ENCODE results near the gene PTH2R. TPM values are rescaled to one million over a fixed set of nuclear protein-coding genes. Genes with fewer than 3 reads are reported as not detected.
"Not testable (repeated sequence)": the region's sequence is repeated elsewhere in the genome, so short reads cannot be mapped to it uniquely, and the experiment has no call there.

Gene PTH2R
- polyA plus RNA-seq, 5 donors, result 0.10 to 0.37 (median 0.17) TPM; not detected in 1

DNA sequence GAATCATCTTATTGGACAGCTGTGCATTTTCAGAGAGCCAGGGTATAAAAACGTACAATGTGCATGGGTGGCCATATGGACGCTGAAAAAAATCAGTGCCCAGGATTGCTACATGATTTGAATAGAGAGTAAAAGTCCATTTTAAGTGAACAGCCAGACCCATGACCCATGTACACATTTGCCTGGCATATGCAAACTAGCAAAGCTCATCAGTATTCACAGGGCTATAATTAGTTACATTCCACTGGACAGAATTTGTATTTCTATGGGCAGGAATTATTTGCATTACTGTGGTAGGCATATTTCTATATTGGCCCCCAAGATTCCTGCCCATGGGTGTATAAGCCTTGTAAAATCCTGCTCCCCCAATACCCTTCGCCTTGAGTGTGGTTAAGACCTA, 78.8 kb downstream of the PTH2R start:
- DNase-seq, result no peak

DNA sequence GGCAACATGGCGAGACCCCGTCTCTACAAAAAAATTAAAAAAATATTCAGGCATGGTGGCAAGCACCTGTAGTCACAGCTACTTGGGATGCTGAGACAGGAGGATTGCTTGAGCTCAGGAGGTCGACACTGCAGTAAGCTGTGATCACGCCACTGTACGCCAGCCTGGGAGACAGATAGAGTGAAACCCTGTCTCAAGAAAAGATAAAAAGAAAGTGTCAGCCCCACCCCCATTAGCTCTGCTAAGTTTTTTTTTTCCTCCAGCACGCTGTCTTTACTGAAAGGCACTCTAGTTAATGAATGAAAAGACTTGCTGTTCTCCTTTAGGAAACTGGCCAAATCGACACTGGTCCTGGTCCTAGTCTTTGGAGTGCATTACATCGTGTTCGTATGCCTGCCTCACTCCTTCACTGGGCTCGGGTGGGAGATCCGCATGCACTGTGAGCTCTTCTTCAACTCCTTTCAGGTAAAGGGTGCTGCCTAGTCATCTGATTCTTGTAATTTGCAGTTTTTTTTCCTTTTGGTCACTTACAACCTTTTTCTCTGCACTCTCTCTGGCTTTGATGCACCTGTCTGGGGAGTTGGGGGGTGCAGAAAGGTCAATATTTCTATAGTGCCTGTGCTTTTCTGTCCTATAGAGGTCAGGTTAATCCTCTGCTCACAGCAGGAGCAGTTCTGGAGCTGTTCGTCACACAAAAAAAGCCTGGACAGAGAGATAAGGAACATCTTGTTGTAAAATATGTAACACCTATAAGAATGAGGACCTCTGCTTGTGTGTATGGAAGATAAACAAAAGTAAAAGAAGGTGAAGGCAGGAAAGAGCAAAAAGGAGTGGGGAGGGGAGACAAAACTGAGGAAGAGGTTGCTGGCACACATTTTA, 82.3 kb downstream of the PTH2R start:
- DNase-seq, result no peak

GRCh38 chr2:208489687-208490086, 83.1 kb downstream of the PTH2R start:
- DNase-seq, result no peak

DNA sequence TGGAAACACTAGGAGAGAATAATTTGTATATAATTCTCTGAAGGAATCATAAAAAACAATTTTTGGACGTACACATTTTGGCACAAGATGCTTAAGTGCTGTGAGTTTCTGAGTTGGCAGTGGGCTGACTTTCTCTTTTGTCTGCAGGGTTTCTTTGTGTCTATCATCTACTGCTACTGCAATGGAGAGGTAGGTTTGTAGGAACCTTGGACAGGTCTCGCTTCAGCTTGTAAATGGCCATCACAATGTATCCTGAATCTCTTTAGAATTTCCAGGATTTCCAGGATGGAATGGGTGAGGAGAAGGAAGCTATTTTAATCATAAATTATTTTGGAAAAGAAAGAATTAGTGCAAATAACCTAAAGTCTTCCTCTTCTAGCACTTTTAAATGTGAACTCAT, 83.9 kb downstream of the PTH2R start:
- no peak for DNase-seq

- no peak for DNase-seq
Measured at GRCh38 chr2:208491641-208492040, 85.0 kb downstream of the PTH2R start.

- DNase-seq, result no peak
Measured at GRCh38 chr2:208492069-208492468, 85.5 kb downstream of the PTH2R start.

DNA sequence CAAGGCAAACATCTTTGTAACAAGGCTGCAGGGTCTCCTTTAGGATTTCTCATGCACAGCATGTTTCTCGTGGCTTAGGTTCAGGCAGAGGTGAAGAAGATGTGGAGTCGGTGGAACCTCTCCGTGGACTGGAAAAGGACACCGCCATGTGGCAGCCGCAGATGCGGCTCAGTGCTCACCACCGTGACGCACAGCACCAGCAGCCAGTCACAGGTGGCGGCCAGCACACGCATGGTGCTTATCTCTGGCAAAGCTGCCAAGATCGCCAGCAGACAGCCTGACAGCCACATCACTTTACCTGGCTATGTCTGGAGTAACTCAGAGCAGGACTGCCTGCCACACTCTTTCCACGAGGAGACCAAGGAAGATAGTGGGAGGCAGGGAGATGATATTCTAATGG, 86.6 kb downstream of the PTH2R start:
- no peak for DNase-seq

DNA sequence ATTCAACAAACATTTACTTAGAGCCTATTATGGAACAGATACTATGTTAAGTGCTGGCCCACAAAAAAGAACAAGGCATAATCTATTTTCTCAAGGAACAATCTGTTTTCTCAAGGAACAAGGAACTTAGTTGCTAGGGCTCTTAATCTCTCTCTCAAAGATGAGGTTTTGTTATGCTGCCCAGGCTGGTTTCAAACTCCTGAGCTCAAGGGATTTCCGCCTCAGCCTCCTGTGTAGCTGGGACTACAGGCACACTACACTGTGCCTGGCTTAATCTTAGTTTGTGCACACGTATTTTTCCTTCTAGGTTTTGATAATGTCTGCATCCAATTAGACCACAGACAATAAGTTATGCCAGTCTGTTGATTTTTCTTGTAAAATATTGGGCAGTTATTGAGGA, 89.5 kb downstream of the PTH2R start:
- DNase-seq, result no peak

- no peak for DNase-seq
Measured at GRCh38 chr2:208501206-208501605, 94.6 kb downstream of the PTH2R start.

GRCh38 chr2:208502288-208502687, 95.7 kb downstream of the PTH2R start:
- no peak for DNase-seq

DNA sequence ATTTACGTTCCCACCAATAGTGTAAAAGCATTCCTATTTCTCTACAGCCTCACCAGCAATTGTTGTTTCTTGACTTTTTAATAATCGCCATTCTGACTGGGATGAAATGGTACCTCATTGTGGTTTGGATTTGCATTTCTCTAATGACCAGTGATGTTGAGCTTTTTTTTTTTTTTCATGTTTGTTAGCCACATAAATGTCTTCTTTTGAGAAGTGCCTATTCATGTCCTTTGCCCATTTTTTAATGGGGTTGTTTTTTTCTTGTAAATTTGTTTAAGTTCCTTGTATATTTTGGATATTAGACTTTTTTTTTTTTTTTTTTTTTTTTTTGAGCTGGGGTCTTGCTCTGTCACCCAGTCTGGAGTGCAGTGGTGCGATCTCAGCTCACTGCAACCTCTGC, 98.8 kb downstream of the PTH2R start:
- DNase-seq, result not testable (repeated sequence)

DNA sequence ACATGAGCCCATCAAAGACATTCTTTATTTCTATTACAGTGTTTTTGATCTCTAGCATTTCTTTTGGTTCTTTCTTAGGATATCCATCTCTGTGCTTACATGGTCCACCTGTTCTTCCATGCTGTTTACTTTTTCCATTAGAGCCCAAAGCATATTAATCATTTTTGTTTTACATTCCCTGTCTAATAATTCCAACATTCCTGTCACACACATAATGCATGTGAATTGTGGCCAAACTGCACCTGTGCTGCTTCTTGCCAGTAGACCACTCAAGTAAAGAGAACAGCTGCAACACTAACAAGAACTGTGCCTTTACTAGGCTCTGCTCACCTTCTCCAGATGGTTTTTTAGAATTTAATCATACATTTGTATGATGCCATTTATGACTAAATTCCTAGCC, 103.0 kb downstream of the PTH2R start:
- DNase-seq, result no peak

DNA sequence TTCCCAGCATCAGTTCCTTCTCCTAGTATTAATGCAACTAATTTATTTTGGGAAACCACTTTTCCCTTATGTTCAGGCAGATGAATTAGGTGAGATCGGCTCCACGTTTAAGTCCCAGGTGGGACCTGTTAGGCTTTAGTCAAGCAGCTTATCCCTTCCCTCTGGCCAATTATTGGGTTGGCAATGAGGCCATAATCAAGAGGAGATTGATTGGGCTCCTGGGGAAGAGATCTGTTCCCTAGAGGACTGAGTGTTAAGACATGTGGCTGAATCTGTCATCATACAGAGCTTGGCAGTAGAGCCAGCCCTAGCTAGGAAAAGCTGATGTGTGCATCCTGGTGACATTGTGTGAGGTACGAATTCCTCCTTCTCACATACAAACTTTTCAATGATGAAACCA, 104.4 kb downstream of the PTH2R start:
- DNase-seq, result no peak

GRCh38 chr2:208511573-208511972, 105.0 kb downstream of the PTH2R start:
- no peak for DNase-seq

- no peak for DNase-seq
Measured at GRCh38 chr2:208515099-208515498, 108.5 kb downstream of the PTH2R start.

DNA sequence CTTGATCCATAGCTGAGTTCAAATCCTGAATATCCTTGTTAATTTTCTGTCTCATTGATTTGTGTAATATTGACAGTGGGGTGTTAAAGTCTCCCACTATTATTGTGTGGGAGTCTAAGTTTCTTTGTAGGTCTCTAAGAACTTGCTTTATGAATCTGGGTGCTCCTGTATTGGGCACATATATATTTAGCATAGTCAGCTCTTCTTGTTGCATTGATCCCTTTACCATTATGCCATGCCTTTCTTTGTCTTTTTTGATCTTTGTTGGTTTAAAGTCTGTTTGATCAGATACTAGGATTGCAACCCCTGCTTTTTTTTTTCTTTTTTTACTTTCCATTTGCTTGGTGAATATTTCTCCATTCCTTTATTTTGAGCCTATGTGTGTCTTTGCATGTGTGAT, 116.5 kb downstream of the PTH2R start:
- not testable (repeated sequence) for DNase-seq

- DNase-seq, result not testable (repeated sequence)
Measured at GRCh38 chr2:208525165-208525564, 118.6 kb downstream of the PTH2R start.

DNA sequence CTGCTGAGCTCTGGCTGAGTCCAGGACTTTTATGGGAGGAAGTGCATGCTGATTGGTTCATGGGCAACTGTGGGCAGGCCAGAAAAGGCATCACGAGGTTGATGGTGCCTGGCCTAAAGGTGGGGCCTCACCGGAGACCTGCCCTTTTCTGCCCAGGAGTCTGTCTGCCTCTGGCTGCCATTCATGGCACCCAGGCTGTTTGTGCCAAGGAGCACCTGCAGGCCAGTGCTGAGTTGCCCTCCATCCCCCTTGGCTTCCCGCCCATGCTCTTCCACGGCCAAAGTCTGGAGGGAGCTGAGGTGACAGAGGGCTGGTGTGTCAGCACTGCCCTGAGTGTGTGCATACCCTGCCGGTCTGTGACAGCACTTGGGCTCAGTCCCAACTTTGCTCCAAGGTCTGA, 123.2 kb downstream of the PTH2R start:
- no peak for DNase-seq

- DNase-seq, result no peak
Measured at GRCh38 chr2:208531361-208531760, 124.8 kb downstream of the PTH2R start.

DNA sequence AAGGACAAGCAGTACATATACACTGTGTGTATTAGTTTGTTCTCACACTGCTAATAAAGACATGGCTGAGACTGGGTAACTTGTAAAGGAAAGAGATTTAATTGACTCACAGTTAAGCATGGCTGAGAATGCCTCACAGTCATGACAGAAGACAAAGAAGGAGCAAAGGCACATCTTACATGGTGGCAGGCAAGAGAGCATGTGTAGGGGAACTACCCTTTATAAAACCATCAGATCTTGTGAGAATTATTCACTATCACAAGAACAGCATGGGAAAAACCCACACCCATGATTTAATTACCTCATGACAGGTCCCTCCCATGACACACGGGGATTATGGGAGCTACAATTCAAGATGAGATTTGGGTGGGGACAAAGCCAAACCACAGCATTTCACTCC, 129.0 kb downstream of the PTH2R start:
- not testable (repeated sequence) for DNase-seq

DNA sequence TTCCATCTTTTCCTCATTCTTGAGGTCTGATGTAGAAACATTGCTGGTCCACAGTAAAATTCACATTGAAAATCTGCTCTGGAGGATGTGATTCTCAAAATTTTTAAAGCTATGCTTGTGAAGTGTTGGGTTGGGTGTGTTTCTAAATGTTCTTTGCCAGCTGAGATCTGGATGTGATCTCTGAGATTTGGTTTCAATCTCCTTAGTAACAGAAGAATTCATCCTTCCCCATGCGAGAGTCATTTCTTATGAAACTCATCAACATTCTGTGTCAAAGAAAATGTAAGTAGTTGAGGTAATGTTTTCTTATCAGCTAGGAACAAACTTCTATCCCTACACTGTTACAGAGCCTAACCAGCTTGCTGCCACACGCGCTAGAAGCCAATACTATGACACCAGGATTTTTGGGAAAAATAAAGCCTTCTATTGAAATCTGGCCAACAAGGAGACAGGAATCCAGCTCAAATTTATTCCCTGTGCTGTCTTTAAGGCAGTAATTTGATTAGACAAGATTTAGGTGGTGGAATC, 134.9 kb downstream of the PTH2R start:
- no peak for DNase-seq

- DNase-seq, result no peak
Measured at GRCh38 chr2:208541989-208542464, 135.4 kb downstream of the PTH2R start.

GRCh38 chr2:208542465-208543041, 136.0 kb downstream of the PTH2R start:
- no peak for DNase-seq
